ENCODE measurements around the gene NDFIP1. TPM values are rescaled to one million over a fixed set of nuclear protein-coding genes. Genes with fewer than 3 reads are reported as not detected.

NDFIP1 gene
- total RNA-seq, 4 donors from 2014 or later, result 19.1 to 92.2 (median 65.6) TPM

DNA sequence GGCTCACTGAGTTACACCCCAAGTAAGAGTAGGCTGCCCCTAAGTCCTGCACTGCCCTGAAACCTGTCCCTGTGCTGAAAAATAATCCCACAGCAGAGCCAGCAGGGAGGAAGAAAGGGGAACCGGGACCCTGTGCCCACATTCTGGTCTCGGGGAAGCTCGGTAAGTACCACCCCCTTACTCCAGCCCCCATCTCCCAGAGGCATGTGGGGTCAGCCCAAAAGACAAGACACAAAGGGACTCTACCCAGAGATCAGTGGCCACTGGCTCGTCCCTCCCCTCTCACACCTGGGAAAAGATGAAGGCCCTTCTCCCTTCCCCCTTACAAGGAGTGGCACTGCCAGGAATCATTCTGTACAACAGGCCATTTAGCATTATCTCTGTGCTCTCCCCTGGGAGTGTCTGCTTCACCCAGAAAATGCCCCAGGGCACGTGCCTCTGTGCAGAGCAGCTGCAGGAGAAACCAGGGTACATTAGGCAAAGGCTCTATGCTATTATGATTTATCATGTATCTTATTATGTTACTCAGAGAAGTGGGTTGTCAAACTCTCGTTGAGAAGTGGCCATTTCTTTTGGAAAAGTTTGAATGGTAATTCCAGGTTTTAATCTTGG is 71.3 kb downstream of the NDFIP1 start:
- TF ChIP-seq EP300 (IDR thresholded peaks at IDR 0.05; ENCODE audit: low read depth) (no peak), POLR2A (IDR thresholded peaks at IDR 0.05) (no peak), CTCF (IDR thresholded peaks at IDR 0.05) (no peak)
- intact Hi-C loops (cut with DNase I; ENCODE audit: low total_unique reads) (no loop called here), in situ Hi-C loops (cut with MboI; ENCODE audit: low pct_ligation_motif_present in 1 of 4, low pct_unique_long_range_greater_than_20kb in 1 of 4, low sequenced_read_pairs in 3 of 4) (loop anchor here in 1 of 4 donors (10.0 kb wide), 1 partner anchor 375 kb away; no protein-coding TSS in a partner anchor)
- H3K27ac ChIP-seq, result no peak overlapping the region
- H3K36me3 ChIP-seq, result no peaks in the 10 kb centered on the region
- H3K4me1 ChIP-seq, result peaks cover 0 to 11% (median 2%) of the 10 kb centered on the region in 4 donors
- H3K4me3 ChIP-seq, result no peak overlapping the region
- 22 to 62% methylated on average over 2 to 6 of the region's 6 CpGs for WGBS, 2 donors (ENCODE audit: low coverage in 1 of 2)
- H3K27me3 ChIP-seq, result no peaks in the 10 kb centered on the region
- peak; percentile 16 for DNase-seq
- no peaks in the 10 kb centered on the region for H3K9me3 ChIP-seq

- peak; percentile 21 for DNase-seq
- Histone ChIP-seq H3K4me3 (no peak overlapping the region), H3K36me3 (no peaks in the 10 kb centered on the region), H3K27me3 (no peaks in the 10 kb centered on the region), H3K9me3 (no peaks in the 10 kb centered on the region), H3K27ac (no peak overlapping the region), H3K4me1 (peaks cover 0 to 11% (median 2%) of the 10 kb centered on the region in 4 donors)
- TF ChIP-seq EP300 (IDR thresholded peaks at IDR 0.05; ENCODE audit: low read depth) (no peak), CTCF (IDR thresholded peaks at IDR 0.05) (no peak), POLR2A (IDR thresholded peaks at IDR 0.05) (no peak), POLR2AphosphoS5 (IDR thresholded peaks at IDR 0.05) (no peak)
- WGBS, 2 donors (ENCODE audit: low coverage in 1 of 2), result 52% methylated on average over 6 of the region's 6 CpGs; no CpG with 5 or more reads in 1 of the 2 donors
- in situ Hi-C loops (cut with MboI; ENCODE audit: low pct_ligation_motif_present in 1 of 4, low pct_unique_long_range_greater_than_20kb in 1 of 4, low sequenced_read_pairs in 3 of 4) (no loop called here), intact Hi-C loops (cut with DNase I; ENCODE audit: low total_unique reads) (no loop called here)
Measured at GRCh38 chr5:142181096-142181495, 72.5 kb downstream of the NDFIP1 start.

- no peak for DNase-seq
Measured at GRCh38 chr5:142181547-142182163, 73.1 kb downstream of the NDFIP1 start.

More at GRCh38 chr5:142181547-142182163, 73.1 kb downstream of the NDFIP1 start:
- no peaks in the 10 kb centered on the region for H3K27me3 ChIP-seq
- H3K9me3 ChIP-seq, result no peaks in the 10 kb centered on the region
- TF ChIP-seq POLR2AphosphoS5 (IDR thresholded peaks at IDR 0.05) (no peak), POLR2A (IDR thresholded peaks at IDR 0.05) (no peak), EP300 (IDR thresholded peaks at IDR 0.05; ENCODE audit: low read depth) (no peak), CTCF (IDR thresholded peaks at IDR 0.05) (no peak)
- peaks cover 0 to 13% (median 3%) of the 10 kb centered on the region in 4 donors for H3K4me1 ChIP-seq
- intact Hi-C loops (cut with DNase I; ENCODE audit: low total_unique reads), result no loop called here
- no peak overlapping the region for H3K4me3 ChIP-seq
- WGBS, 2 donors (ENCODE audit: low coverage in 1 of 2), result 75 to 82% methylated on average over 5 to 7 of the region's 7 CpGs
- no peak overlapping the region for H3K27ac ChIP-seq
- H3K36me3 ChIP-seq, result no peaks in the 10 kb centered on the region
- in situ Hi-C loops (cut with MboI; ENCODE audit: low pct_ligation_motif_present in 1 of 4, low pct_unique_long_range_greater_than_20kb in 1 of 4, low sequenced_read_pairs in 3 of 4), result no loop called here

All from transverse colon (tissue), 4 donors.